Mesothelial cell of epicardium (in vitro differentiated cells): Measurements from ENCODE around the gene ZNF724. TPM values are rescaled to one million over a fixed set of nuclear protein-coding genes. Genes with fewer than 3 reads are reported as not detected.
"Not testable (repeated sequence)": the region's sequence is repeated elsewhere in the genome, so short reads cannot be mapped to it uniquely, and the experiment has no call there.

ENCODE experiments used
- DNase-seq, 2 experiments: peaks; one replicate each; pipeline ENCODE4 v3.0.0; 2021; ENCODE audit warnings: low spot score in 2 of 2; ENCODE audit not compliant: unreplicated experiment in 2 of 2
- H3K27ac Mint-ChIP-seq: 2 replicates; pipeline ENCODE4 v1.8.0; 2021; ENCODE audit warnings: mixed read lengths
- H3K27me3 Mint-ChIP-seq: 2 replicates; pipeline ENCODE4 v1.8.0; 2021; ENCODE audit warnings: low read depth, mixed read lengths
- H3K36me3 Mint-ChIP-seq: 2 replicates; pipeline ENCODE4 v1.8.0; 2021; ENCODE audit warnings: mixed read lengths
- H3K4me1 Mint-ChIP-seq: 2 replicates; pipeline ENCODE4 v1.8.0; 2021; ENCODE audit warnings: mixed read lengths
- H3K4me3 Mint-ChIP-seq: 2 replicates; pipeline ENCODE4 v1.8.0; 2021; ENCODE audit warnings: mild to moderate bottlenecking, moderate library complexity, mixed read lengths
- H3K9me3 Mint-ChIP-seq: 2 replicates; pipeline ENCODE4 v1.8.0; 2021; ENCODE audit warnings: mixed read lengths
- CTCF ChIP-seq: fragments of 200-600 bp; sonication (generic); IDR thresholded peaks from one replicate; pipeline ENCODE4 v1.5.0; 2021; ENCODE audit warnings: antibody characterized with exemption; ENCODE audit not compliant: unreplicated experiment
- total RNA-seq: library from RNA; stranded (reverse); gene quantifications from 3 replicates; pipeline ENCODE4 v1.2.1, GENCODE V29; 2021

ZNF724 gene
- total RNA-seq, 1 donor from 2014 or later = 12.3 TPM

DNA sequence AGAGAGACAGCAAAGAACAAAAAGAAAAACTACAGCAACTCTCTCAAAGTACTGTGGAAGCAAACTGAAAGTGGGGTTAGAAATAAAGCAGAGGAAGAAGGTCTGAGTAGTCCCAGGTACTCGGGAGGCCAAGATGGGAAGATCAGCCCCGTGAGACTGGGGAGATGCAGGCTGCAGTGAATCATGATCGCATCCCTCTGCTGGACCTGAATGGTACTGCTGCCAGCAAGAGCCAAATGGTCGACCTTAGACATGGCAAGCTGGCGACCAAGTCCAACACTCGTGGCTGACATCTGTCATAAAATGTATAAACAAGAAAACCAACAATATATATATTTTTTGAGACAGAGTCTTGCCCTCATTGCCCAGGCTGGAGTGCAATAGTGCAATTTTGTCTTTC lies 33.7 kb upstream of the ZNF724 start:
- no peak overlapping the region for H3K27ac Mint-ChIP-seq
- DNase-seq = no peak
- H3K4me3 Mint-ChIP-seq = no peak overlapping the region
- TF ChIP-seq CTCF = peak; percentile 47
- peaks cover 2% of the 10 kb centered on the region for H3K36me3 Mint-ChIP-seq
- H3K9me3 Mint-ChIP-seq = peaks cover 53% of the 10 kb centered on the region
- no peaks in the 10 kb centered on the region for H3K27me3 Mint-ChIP-seq
- no peaks in the 10 kb centered on the region for H3K4me1 Mint-ChIP-seq

- peaks cover 18% of the 10 kb centered on the region for H3K4me1 Mint-ChIP-seq
- DNase-seq = no peak
- H3K36me3 Mint-ChIP-seq = peaks cover under 1% of the 10 kb centered on the region
- no peak for TF ChIP-seq CTCF
- peaks cover 34% of the 10 kb centered on the region for H3K9me3 Mint-ChIP-seq
- no peaks in the 10 kb centered on the region for H3K27me3 Mint-ChIP-seq
- no peak overlapping the region for H3K27ac Mint-ChIP-seq
- no peak overlapping the region for H3K4me3 Mint-ChIP-seq
Measured at GRCh38 chr19:23281663-23282276, 31.6 kb upstream of the ZNF724 start.

DNA sequence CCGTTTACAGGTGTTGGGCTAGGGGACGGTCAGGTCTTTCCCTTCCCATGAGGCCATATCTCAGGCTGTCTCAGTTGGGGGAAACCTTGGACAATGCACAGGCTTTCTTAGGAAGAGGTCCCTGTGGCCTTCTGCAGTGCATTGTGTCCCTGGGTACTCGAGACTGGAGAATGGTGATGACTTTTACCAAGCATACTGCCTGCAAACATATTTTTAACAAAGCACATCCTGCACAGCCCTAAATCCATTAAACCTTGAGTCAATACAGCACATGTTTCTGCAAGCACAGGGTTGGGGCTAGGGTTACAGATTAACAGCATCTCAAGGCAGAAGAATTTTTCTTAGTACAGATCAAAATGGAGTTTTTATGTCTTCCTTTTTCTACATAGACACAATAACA lies 27.9 kb upstream of the ZNF724 start:
- H3K9me3 Mint-ChIP-seq, H3K27me3 Mint-ChIP-seq, H3K36me3 Mint-ChIP-seq, H3K4me3 Mint-ChIP-seq, DNase-seq: not testable (repeated sequence)
- peaks cover 28% of the 10 kb centered on the region for H3K4me1 Mint-ChIP-seq
- peak overlapping the region; percentile 91 for H3K27ac Mint-ChIP-seq

DNA sequence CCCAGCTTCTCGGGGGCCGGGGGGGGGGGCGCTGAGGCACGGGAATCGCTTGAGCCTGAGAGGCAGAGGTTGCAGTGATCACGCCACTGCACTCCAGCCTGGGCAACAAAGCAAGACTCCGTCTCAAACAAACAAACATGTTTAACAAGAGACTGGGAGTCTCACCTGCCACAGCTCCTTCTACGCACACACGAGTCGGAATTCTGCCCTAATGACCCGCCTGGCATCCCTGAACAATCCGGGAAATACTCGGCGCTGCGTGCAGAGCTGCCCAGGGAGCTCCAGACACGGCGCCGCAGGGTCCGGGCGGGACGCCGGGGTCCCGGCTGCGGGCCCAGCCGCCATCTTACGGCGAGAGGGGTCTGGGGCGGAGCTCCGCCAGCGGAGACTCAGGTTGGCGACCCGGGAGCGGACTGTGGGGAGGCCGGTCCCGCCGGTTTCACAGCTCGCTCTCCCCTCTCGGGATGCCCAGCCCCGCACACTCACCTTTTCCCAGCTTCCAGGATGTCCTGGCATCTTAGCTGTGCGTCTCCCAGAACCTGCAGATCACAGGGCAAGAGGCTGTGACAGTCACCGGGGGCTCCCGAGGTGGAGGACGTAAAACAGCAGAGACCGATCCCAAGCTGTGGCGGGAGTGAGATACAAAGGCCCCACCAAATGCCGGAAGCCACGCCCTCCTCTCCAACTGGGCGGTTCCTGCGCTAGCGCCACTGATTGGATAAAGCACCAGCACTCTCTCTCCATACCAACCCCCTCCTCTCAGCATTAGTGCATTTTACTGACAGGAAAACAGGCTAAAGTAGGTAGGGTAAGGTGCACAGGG lies 23.6 kb upstream of the ZNF724 start:
- DNase-seq = peak; percentile 85 to 92
- H3K4me1 Mint-ChIP-seq = peaks cover 47% of the 10 kb centered on the region
- TF ChIP-seq CTCF = no peak
- peaks cover 15% of the 10 kb centered on the region for H3K36me3 Mint-ChIP-seq
- H3K27me3 Mint-ChIP-seq = no peaks in the 10 kb centered on the region
- peak overlapping the region; percentile 98 for H3K4me3 Mint-ChIP-seq
- H3K9me3 Mint-ChIP-seq = no peaks in the 10 kb centered on the region
- peak overlapping the region; percentile 98 for H3K27ac Mint-ChIP-seq

DNA sequence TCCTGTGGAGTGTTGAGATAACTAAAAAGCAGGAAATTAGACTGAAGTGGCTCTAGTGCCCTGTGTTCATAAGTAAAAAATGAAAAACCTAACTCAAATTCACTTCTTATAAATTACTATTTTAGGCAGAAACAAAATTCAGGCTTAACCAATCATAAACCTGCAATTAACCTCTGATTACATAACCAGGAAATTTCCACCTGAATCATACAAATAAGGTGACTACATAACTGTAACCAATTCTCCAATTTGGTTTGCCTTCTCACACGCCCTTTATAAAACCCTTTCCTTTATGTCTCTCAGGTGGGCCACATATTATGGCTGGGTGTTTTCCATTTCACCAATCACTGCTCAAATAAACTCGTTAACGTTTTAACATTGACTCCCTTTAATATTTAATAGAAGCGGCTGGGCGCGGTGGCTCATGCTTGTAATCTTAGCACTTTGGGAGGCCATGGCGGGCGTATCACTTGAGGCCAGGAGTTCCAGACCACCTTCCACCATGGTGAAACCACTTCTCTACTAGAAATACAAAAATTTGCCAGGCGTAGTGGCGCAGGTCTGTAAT lies 22.9 kb upstream of the ZNF724 start:
- Mint-ChIP-seq H3K36me3 (peaks cover 17% of the 10 kb centered on the region), H3K9me3 (no peaks in the 10 kb centered on the region), H3K4me3 (peak overlapping the region; percentile 98), H3K27ac (peak overlapping the region; percentile 95), H3K4me1 (peaks cover 42% of the 10 kb centered on the region), H3K27me3 (no peaks in the 10 kb centered on the region)
- DNase-seq = no peak
- TF ChIP-seq CTCF = no peak
